Measurements from ENCODE around the gene DNAI2. TPM values are rescaled to one million over a fixed set of nuclear protein-coding genes. Genes with fewer than 3 reads are reported as not detected.

DNAI2 gene
- total RNA-seq, 1 donor from 2014 or later: not detected

DNA sequence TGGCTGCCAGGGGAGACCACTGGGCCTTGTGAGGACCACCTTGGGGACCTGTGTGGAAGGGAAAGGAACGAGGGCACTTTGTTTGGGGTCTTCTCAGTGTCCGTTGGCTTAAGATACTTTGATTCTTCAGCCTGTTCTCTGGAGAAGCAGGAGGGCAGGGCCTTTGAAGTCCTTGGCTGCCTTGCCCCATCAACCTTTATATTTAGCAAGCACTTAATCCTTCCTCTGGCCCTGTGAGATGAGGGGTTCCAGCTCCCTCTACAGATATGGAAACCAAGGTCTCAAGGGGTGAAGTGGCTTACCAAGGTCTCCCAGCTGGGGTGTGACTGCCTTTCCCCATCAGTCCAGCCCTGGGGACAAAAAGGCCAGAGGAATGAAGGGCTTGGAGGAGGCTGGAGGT, 32.2 kb upstream of the DNAI2 start:
- TF ChIP-seq, protein P1, sequence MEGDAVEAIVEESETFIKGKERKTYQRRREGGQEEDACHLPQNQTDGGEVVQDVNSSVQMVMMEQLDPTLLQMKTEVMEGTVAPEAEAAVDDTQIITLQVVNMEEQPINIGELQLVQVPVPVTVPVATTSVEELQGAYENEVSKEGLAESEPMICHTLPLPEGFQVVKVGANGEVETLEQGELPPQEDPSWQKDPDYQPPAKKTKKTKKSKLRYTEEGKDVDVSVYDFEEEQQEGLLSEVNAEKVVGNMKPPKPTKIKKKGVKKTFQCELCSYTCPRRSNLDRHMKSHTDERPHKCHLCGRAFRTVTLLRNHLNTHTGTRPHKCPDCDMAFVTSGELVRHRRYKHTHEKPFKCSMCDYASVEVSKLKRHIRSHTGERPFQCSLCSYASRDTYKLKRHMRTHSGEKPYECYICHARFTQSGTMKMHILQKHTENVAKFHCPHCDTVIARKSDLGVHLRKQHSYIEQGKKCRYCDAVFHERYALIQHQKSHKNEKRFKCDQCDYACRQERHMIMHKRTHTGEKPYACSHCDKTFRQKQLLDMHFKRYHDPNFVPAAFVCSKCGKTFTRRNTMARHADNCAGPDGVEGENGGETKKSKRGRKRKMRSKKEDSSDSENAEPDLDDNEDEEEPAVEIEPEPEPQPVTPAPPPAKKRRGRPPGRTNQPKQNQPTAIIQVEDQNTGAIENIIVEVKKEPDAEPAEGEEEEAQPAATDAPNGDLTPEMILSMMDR (conservative IDR thresholded peaks at IDR 0.05): no peak
- DNase-seq (ENCODE audit: low read depth, low spot score): no peak
- Mint-ChIP-seq H3K27me3 (ENCODE audit: low read depth) (no peaks in the 10 kb centered on the region), H3K36me3 (ENCODE audit: low read depth) (no peaks in the 10 kb centered on the region), H3K9me3 (no peaks in the 10 kb centered on the region), H3K27ac (ENCODE audit: unreplicated experiment) (no peak overlapping the region), H3K4me1 (peaks cover 35% of the 10 kb centered on the region), H3K4me3 (no peak overlapping the region)

GRCh38 chr17:74243013-74243755, 30.9 kb upstream of the DNAI2 start:
- Mint-ChIP-seq H3K27me3 (ENCODE audit: low read depth) (no peaks in the 10 kb centered on the region), H3K9me3 (no peaks in the 10 kb centered on the region), H3K4me3 (no peak overlapping the region), H3K36me3 (ENCODE audit: low read depth) (no peaks in the 10 kb centered on the region), H3K4me1 (peaks cover 38% of the 10 kb centered on the region), H3K27ac (ENCODE audit: unreplicated experiment) (peak overlapping the region; percentile 27)
- no peak for DNase-seq (ENCODE audit: low read depth, low spot score)
- TF ChIP-seq, protein P1 (conservative IDR thresholded peaks at IDR 0.05): no peak

DNA sequence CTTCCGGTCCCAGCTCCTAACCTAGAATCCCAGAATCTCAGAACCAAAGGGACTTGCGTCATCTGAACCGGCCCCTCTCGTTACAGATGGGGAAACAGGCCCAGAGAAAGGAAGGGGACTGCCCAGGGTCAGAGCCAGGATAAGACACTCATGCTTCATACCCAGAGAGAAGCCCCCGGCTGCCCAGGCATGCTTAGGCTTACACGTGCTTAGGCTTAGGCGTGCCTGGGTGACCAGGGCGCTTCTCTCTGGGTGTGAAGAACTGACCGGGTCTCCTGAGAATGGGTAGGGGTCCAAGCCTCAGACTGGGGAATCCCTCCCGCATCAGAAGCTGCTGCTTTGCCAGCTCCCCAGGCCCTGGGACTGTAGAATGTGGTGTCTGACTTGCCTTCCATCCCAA, 29.9 kb upstream of the DNAI2 start:
- TF ChIP-seq, protein P1 (conservative IDR thresholded peaks at IDR 0.05): no peak
- no peaks in the 10 kb centered on the region for H3K27me3 Mint-ChIP-seq (ENCODE audit: low read depth)
- peaks cover 38% of the 10 kb centered on the region for H3K4me1 Mint-ChIP-seq
- DNase-seq (ENCODE audit: low read depth, low spot score): no peak
- no peak overlapping the region for H3K4me3 Mint-ChIP-seq
- no peaks in the 10 kb centered on the region for H3K36me3 Mint-ChIP-seq (ENCODE audit: low read depth)
- H3K27ac Mint-ChIP-seq (ENCODE audit: unreplicated experiment): no peak overlapping the region
- H3K9me3 Mint-ChIP-seq: no peaks in the 10 kb centered on the region

DNA sequence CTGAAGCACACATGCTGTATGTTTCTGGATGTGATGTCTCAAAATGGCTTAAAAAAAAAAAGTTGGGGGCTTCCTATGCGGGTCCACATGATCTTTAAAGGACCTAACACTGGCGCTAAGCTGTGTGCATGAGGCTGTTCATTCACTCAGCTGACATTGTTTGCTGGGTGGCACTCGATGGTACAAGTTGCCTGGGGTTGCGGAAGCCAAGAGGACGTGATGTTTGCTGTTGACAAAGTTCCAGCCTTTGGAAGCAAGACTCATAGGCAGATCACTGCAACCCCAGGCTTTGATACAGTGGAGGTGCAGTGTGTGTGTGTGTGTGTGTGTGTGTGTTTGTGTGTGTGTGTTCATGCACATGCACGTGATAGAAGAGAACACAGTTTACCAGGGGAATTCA, 29.5 kb upstream of the DNAI2 start:
- TF ChIP-seq, protein P1 (conservative IDR thresholded peaks at IDR 0.05): no peak
- H3K27ac Mint-ChIP-seq (ENCODE audit: unreplicated experiment): no peak overlapping the region
- no peaks in the 10 kb centered on the region for H3K27me3 Mint-ChIP-seq (ENCODE audit: low read depth)
- no peak for DNase-seq (ENCODE audit: low read depth, low spot score)
- H3K4me3 Mint-ChIP-seq: no peak overlapping the region
- H3K4me1 Mint-ChIP-seq: peaks cover 37% of the 10 kb centered on the region
- no peaks in the 10 kb centered on the region for H3K36me3 Mint-ChIP-seq (ENCODE audit: low read depth)
- no peaks in the 10 kb centered on the region for H3K9me3 Mint-ChIP-seq

GRCh38 chr17:74245145-74245831, 28.7 kb upstream of the DNAI2 start:
- peak overlapping the region; percentile 64 for H3K4me3 Mint-ChIP-seq
- no peaks in the 10 kb centered on the region for H3K9me3 Mint-ChIP-seq
- no peaks in the 10 kb centered on the region for H3K27me3 Mint-ChIP-seq (ENCODE audit: low read depth)
- peaks cover 37% of the 10 kb centered on the region for H3K4me1 Mint-ChIP-seq
- H3K36me3 Mint-ChIP-seq (ENCODE audit: low read depth): no peaks in the 10 kb centered on the region
- peak; percentile 60 for DNase-seq (ENCODE audit: low read depth, low spot score)
- TF ChIP-seq, protein P1 (conservative IDR thresholded peaks at IDR 0.05): no peak
- peak overlapping the region; percentile 48 for H3K27ac Mint-ChIP-seq (ENCODE audit: unreplicated experiment)
